Neural cell (in vitro differentiated cells): ENCODE results near the gene SHISA7. TPM values are rescaled to one million over a fixed set of nuclear protein-coding genes. Genes with fewer than 3 reads are reported as not detected.
"Not testable (repeated sequence)": the region's sequence is repeated elsewhere in the genome, so short reads cannot be mapped to it uniquely, and the experiment has no call there.

Source experiments
- H2AFZ ChIP-seq: fragments of 200-600, 300-800 bp; sonication (generic), shearing (Covaris generic); 2 replicates; pipeline ENCODE4 v1.6.0; 2014; ENCODE audit warnings: low read depth, mild to moderate bottlenecking, antibody characterized with exemption, low read length, moderate library complexity
- H3F3A ChIP-seq: fragments of 200-600 bp; shearing (Covaris generic); 2 replicates; pipeline ENCODE4 v1.6.1; 2016; ENCODE audit warnings: mild to moderate bottlenecking, moderate library complexity, mixed read lengths, antibody characterized with exemption, low read length; ENCODE audit not compliant: insufficient read depth, poor library complexity, severe bottlenecking
- H3K27ac ChIP-seq: fragments of 200-600, 300-800 bp; sonication (generic), shearing (Covaris generic); 2 replicates; pipeline ENCODE4 v1.5.1; 2014; ENCODE audit warnings: mild to moderate bottlenecking, low read length, moderate library complexity
- H3K27me3 ChIP-seq: fragments of 300-800, 200-600 bp; sonication (generic), shearing (Covaris generic); 2 replicates; pipeline ENCODE4 v1.6.0; 2014; ENCODE audit warnings: mild to moderate bottlenecking, low read depth, low read length, moderate library complexity; ENCODE audit not compliant: insufficient read depth
- H3K36me3 ChIP-seq: fragments of 300-800, 200-600 bp; sonication (generic), shearing (Covaris generic); 2 replicates; pipeline ENCODE4 v1.5.1; 2014; ENCODE audit warnings: mild to moderate bottlenecking, antibody characterized with exemption, low read length, moderate library complexity; ENCODE audit not compliant: insufficient read depth
- H3K4me2 ChIP-seq: fragments of 300-800, 200-600 bp; sonication (generic), shearing (Covaris generic); 2 replicates; pipeline ENCODE4 v1.6.0; 2014; ENCODE audit warnings: mild to moderate bottlenecking, low read length
- H3K4me3 ChIP-seq: fragments of 300-800, 200-600 bp; sonication (generic), shearing (Covaris generic); 2 replicates; pipeline ENCODE4 v1.5.1; 2014; ENCODE audit warnings: mild to moderate bottlenecking, low read length, moderate library complexity
- H3K79me2 ChIP-seq: fragments of 200-600 bp; shearing (Covaris generic); replicated peaks from 2 replicates; pipeline ENCODE4 v1.6.0; 2014; ENCODE audit warnings: mild to moderate bottlenecking, low read length, moderate library complexity; ENCODE audit not compliant: insufficient read depth
- H3K9ac ChIP-seq: fragments of 300-800, 200-600 bp; sonication (generic), shearing (Covaris generic); 2 replicates; pipeline ENCODE4 v1.6.1; 2016; ENCODE audit warnings: mild to moderate bottlenecking, low read length, mixed read lengths
- H3K9me2 ChIP-seq: fragments of 200-600 bp; shearing (Covaris generic); 2 replicates; pipeline ENCODE4 v1.6.1; 2016; ENCODE audit warnings: mild to moderate bottlenecking, low read length, mixed read lengths; ENCODE audit not compliant: insufficient read depth
- H3K9me3 ChIP-seq: fragments of 200-600, 300-800 bp; sonication (generic), shearing (Covaris generic); 2 replicates; pipeline ENCODE4 v1.6.1; 2016; ENCODE audit warnings: mild to moderate bottlenecking, mixed run types, low read length, moderate library complexity, mixed read lengths
- H4K20me1 ChIP-seq: fragments of 200-600 bp; shearing (Covaris generic); 2 replicates; pipeline ENCODE4 v1.6.1; 2016; ENCODE audit warnings: mild to moderate bottlenecking, mixed run types; ENCODE audit not compliant: insufficient read depth
- EP300 ChIP-seq: fragments of 450-650 bp; conservative IDR thresholded peaks from 2 replicates; pipeline ENCODE4 v1.6.1; 2014; ENCODE audit warnings: antibody characterized with exemption, mild to moderate bottlenecking, moderate library complexity; ENCODE audit not compliant: poor library complexity, severe bottlenecking
- EZH2 ChIP-seq: fragments of 200-600, 300-800 bp; shearing (Covaris generic), sonication (generic); IDR thresholded peaks from 2 replicates; pipeline ENCODE4 v1.6.1; 2014; ENCODE audit warnings: antibody characterized with exemption, low read length, borderline replicate concordance, mild to moderate bottlenecking; ENCODE audit not compliant: insufficient read depth, poor library complexity, severe bottlenecking
- MXI1 ChIP-seq: fragments of 450-650 bp; conservative IDR thresholded peaks from 2 replicates; pipeline ENCODE4 v1.6.1; 2014; ENCODE audit warnings: antibody characterized with exemption, mild to moderate bottlenecking; ENCODE audit not compliant: poor library complexity, severe bottlenecking
- POLR2AphosphoS5 ChIP-seq: IDR thresholded peaks from 2 replicates; pipeline ENCODE4 v1.6.1; 2012
- RAD21 ChIP-seq: fragments of 450-650 bp; conservative IDR thresholded peaks from 2 replicates; pipeline ENCODE4 v1.6.1; 2014; ENCODE audit warnings: antibody characterized with exemption, mild to moderate bottlenecking, moderate library complexity
- SMC3 ChIP-seq: fragments of 450-650 bp; conservative IDR thresholded peaks from 2 replicates; pipeline ENCODE4 v1.6.1; 2014; ENCODE audit warnings: antibody characterized with exemption, mild to moderate bottlenecking, moderate library complexity; ENCODE audit not compliant: poor library complexity
- TAF1 ChIP-seq: IDR thresholded peaks from 2 replicates; pipeline ENCODE4 v1.6.1; 2012; ENCODE audit warnings: low read depth
- polyA plus RNA-seq: library from polyadenylated mRNA; depleted of rRNA; stranded (reverse); fragments of >200 nt; gene quantifications from 2 replicates; pipeline ENCODE4 v1.2.3, GENCODE V29; 2014
- TF ChIP-seq, protein P1 (sequence below): IDR thresholded peaks from 2 replicates; pipeline ENCODE4 v1.6.1; 2012; ENCODE audit warnings: borderline replicate concordance
- TF ChIP-seq, protein P2 (sequence below): fragments of 450-650 bp; IDR thresholded peaks from 2 replicates; pipeline ENCODE4 v1.5.1; 2014; ENCODE audit warnings: antibody characterized with exemption, mild to moderate bottlenecking, moderate library complexity; ENCODE audit not compliant: poor library complexity, severe bottlenecking

SHISA7 gene
- polyA plus RNA-seq, 1 donor from 2014 or later = 4.5 TPM

DNA sequence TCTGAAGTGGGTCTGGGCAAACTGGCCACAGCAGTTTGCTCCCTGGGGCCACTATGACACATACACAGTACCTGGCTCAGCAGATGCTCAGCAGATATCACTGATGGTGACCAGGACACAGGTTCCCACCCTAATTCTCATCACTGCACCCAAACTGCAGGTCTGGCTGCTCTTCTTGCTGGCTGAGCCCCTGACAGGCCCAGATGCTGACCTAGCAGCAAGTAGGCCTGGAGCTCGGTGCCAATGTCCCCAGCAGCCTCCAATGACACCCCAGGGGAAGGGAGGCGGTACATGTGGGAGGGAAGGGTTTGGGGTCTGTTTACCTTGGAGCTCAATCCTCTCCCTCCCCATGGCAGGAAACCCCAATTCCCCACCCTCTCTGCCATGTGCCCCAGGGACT is 40.6 kb downstream of the SHISA7 start:
- no peak overlapping the region for H3K4me3 ChIP-seq
- H3K9ac ChIP-seq = no peak overlapping the region
- H3K36me3 ChIP-seq = no peaks in the 10 kb centered on the region
- no peak overlapping the region for H3K27ac ChIP-seq
- no peaks in the 10 kb centered on the region for H3K9me3 ChIP-seq
- peaks cover 21% of the 10 kb centered on the region for H3K79me2 ChIP-seq
- H3K9me2 ChIP-seq = no peaks in the 10 kb centered on the region
- no peaks in the 10 kb centered on the region for H4K20me1 ChIP-seq
- H3F3A ChIP-seq = no peaks in the 10 kb centered on the region
- TF ChIP-seq RAD21 = no peak
- no peak for TF ChIP-seq EP300
- TF ChIP-seq TAF1 = no peak
- TF ChIP-seq, protein P1, sequence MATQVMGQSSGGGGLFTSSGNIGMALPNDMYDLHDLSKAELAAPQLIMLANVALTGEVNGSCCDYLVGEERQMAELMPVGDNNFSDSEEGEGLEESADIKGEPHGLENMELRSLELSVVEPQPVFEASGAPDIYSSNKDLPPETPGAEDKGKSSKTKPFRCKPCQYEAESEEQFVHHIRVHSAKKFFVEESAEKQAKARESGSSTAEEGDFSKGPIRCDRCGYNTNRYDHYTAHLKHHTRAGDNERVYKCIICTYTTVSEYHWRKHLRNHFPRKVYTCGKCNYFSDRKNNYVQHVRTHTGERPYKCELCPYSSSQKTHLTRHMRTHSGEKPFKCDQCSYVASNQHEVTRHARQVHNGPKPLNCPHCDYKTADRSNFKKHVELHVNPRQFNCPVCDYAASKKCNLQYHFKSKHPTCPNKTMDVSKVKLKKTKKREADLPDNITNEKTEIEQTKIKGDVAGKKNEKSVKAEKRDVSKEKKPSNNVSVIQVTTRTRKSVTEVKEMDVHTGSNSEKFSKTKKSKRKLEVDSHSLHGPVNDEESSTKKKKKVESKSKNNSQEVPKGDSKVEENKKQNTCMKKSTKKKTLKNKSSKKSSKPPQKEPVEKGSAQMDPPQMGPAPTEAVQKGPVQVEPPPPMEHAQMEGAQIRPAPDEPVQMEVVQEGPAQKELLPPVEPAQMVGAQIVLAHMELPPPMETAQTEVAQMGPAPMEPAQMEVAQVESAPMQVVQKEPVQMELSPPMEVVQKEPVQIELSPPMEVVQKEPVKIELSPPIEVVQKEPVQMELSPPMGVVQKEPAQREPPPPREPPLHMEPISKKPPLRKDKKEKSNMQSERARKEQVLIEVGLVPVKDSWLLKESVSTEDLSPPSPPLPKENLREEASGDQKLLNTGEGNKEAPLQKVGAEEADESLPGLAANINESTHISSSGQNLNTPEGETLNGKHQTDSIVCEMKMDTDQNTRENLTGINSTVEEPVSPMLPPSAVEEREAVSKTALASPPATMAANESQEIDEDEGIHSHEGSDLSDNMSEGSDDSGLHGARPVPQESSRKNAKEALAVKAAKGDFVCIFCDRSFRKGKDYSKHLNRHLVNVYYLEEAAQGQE = no peak
- TF ChIP-seq, protein P2, sequence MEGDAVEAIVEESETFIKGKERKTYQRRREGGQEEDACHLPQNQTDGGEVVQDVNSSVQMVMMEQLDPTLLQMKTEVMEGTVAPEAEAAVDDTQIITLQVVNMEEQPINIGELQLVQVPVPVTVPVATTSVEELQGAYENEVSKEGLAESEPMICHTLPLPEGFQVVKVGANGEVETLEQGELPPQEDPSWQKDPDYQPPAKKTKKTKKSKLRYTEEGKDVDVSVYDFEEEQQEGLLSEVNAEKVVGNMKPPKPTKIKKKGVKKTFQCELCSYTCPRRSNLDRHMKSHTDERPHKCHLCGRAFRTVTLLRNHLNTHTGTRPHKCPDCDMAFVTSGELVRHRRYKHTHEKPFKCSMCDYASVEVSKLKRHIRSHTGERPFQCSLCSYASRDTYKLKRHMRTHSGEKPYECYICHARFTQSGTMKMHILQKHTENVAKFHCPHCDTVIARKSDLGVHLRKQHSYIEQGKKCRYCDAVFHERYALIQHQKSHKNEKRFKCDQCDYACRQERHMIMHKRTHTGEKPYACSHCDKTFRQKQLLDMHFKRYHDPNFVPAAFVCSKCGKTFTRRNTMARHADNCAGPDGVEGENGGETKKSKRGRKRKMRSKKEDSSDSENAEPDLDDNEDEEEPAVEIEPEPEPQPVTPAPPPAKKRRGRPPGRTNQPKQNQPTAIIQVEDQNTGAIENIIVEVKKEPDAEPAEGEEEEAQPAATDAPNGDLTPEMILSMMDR = no peak
- TF ChIP-seq POLR2AphosphoS5 = no peak
- TF ChIP-seq MXI1 = no peak
- TF ChIP-seq EZH2 = no peak
- TF ChIP-seq SMC3 = no peak
- no peak overlapping the region for H2AFZ ChIP-seq
- H3K4me2 ChIP-seq = no peak overlapping the region
- H3K27me3 ChIP-seq = no peaks in the 10 kb centered on the region

DNA sequence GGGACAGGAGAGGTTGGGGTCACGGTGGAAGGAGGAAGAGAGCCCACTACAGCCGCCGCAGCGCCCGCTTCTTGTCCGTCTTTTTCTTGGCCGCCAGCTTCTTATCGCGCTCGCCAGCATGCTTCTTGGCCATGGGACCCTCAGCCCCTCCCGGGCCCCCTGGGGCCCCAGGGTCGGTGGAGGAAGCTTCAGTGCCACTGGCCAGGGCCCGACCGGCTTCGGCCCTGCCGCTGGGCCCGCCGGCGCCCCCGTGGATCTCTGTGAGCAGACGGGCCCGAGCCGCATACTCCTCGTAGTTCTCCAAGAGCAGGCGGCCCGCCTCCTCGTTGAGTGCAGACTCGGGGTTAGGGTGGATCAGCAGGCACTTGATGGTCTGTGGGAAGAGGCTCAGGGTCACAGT is 41.7 kb downstream of the SHISA7 start:
- not testable (repeated sequence) for H4K20me1 ChIP-seq

More for the DNA sequence above, 41.7 kb downstream of the SHISA7 start:
- not testable (repeated sequence) for H3K27me3 ChIP-seq, H3K4me2 ChIP-seq, H3K9me3 ChIP-seq, H3K9ac ChIP-seq, H3K4me3 ChIP-seq, H3K36me3 ChIP-seq, H2AFZ ChIP-seq, H3F3A ChIP-seq, H3K9me2 ChIP-seq, H3K27ac ChIP-seq
- peaks cover 11% of the 10 kb centered on the region for H3K79me2 ChIP-seq
